RWPE2 (cell line): Measurements from ENCODE around the gene KCNJ11.
"Not testable (repeated sequence)": the region's sequence is repeated elsewhere in the genome, so short reads cannot be mapped to it uniquely, and the experiment has no call there.

Source experiments
- ATAC-seq: fragments of 200-7000 bp; cut with Tn5 transposase; 3 replicates; pipeline ENCODE4 v1.9.1; 2021; ENCODE audit warnings: low read depth
- DNase-seq: peaks from one replicate; pipeline ENCODE4 v3.0.0-alpha.2; 2020; ENCODE audit warnings: low spot score
- H3K27ac ChIP-seq: fragments of 450-650 bp; 2 replicates; pipeline ENCODE4 v1.5.1; 2017; ENCODE audit warnings: mild to moderate bottlenecking; ENCODE audit not compliant: poor library complexity, severe bottlenecking
- H3K27me3 ChIP-seq: fragments of 250-450 bp; sonication (Bioruptor Pico); 2 replicates; pipeline ENCODE4 v1.5.1; 2021; ENCODE audit warnings: mild to moderate bottlenecking, moderate library complexity; ENCODE audit not compliant: insufficient read depth, poor library complexity, severe bottlenecking
- H3K36me3 ChIP-seq: fragments of 250-450 bp; sonication (Bioruptor Pico); 2 replicates; pipeline ENCODE4 v1.5.1; 2020; ENCODE audit warnings: low read depth, mild to moderate bottlenecking, moderate library complexity
- H3K4me1 ChIP-seq: fragments of 250-450 bp; sonication (Bioruptor Pico); 2 replicates; pipeline ENCODE4 v1.5.1; 2021; ENCODE audit warnings: mild to moderate bottlenecking, moderate library complexity; ENCODE audit not compliant: insufficient read depth, poor library complexity, severe bottlenecking
- H3K4me3 ChIP-seq: fragments of 250-450 bp; sonication (Bioruptor Pico); 2 replicates; pipeline ENCODE4 v1.5.1; 2021; ENCODE audit warnings: mild to moderate bottlenecking, moderate library complexity; ENCODE audit not compliant: severe bottlenecking
- H3K9me3 ChIP-seq: fragments of 250-450 bp; sonication (Bioruptor Pico); 2 replicates; pipeline ENCODE4 v1.5.1; 2021; ENCODE audit warnings: mild to moderate bottlenecking, moderate library complexity; ENCODE audit not compliant: severe bottlenecking
- TF ChIP-seq, protein P1 (sequence below): fragments of 450-650 bp; IDR thresholded peaks from one replicate; pipeline ENCODE4 v1.5.1; 2017; ENCODE audit warnings: mild to moderate bottlenecking, moderate library complexity; ENCODE audit not compliant: poor library complexity, severe bottlenecking

The KCNJ11 gene

DNA sequence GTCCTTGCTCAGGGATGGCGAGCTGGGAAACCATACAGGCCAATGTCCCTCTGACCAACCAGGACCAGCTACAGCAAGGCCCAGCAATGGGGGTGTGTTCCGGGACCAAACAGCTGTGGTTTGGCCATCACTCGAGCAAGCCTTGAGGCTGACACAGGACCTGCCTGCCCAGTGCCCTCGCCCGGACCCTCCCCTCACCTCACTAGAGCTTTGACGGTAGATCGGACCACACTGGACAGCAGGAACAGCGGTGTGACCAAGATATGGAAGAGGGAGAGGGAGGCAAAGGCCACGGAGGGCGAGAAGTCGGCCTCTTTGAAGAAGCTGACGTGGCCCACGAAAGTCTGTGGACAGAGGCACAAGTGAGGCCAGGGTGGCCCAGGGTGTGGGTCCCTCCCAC is 42.2 kb upstream of the KCNJ11 start:
- TF ChIP-seq, protein P1, sequence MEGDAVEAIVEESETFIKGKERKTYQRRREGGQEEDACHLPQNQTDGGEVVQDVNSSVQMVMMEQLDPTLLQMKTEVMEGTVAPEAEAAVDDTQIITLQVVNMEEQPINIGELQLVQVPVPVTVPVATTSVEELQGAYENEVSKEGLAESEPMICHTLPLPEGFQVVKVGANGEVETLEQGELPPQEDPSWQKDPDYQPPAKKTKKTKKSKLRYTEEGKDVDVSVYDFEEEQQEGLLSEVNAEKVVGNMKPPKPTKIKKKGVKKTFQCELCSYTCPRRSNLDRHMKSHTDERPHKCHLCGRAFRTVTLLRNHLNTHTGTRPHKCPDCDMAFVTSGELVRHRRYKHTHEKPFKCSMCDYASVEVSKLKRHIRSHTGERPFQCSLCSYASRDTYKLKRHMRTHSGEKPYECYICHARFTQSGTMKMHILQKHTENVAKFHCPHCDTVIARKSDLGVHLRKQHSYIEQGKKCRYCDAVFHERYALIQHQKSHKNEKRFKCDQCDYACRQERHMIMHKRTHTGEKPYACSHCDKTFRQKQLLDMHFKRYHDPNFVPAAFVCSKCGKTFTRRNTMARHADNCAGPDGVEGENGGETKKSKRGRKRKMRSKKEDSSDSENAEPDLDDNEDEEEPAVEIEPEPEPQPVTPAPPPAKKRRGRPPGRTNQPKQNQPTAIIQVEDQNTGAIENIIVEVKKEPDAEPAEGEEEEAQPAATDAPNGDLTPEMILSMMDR: no peak
- DNase-seq (no peak), ATAC-seq (no peak)
- H3K36me3 ChIP-seq: no peaks in the 10 kb centered on the region
- H3K4me3 ChIP-seq: no peak overlapping the region
- no peaks in the 10 kb centered on the region for H3K4me1 ChIP-seq
- no peak overlapping the region for H3K27ac ChIP-seq
- H3K9me3 ChIP-seq: no peaks in the 10 kb centered on the region
- H3K27me3 ChIP-seq: no peaks in the 10 kb centered on the region

DNA sequence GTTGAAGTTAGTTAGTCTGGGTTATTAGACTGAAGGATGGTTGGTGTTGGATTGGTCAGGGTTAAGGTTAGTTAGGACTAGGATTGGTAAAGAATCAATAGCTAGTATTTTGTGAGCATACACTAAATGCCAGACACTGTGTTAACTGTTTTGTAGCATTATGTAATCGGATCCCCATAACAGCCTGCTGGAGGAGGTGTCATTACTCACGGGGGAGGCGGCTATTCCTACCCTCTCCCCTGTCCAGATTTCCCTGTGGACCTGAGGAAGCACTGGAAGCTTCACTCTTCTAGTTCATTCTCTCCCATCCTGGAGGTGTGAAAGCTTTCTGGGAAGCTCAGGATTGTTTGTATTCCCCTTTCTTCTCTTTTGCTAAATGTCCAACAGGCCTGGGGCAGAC is 40.5 kb upstream of the KCNJ11 start:
- DNase-seq: no peak
- Histone ChIP-seq H3K27me3 (no peaks in the 10 kb centered on the region), H3K4me3 (no peak overlapping the region), H3K36me3 (no peaks in the 10 kb centered on the region), H3K9me3 (no peaks in the 10 kb centered on the region), H3K27ac (no peak overlapping the region), H3K4me1 (no peaks in the 10 kb centered on the region)
- TF ChIP-seq, protein P1: no peak
- no peak for ATAC-seq

DNA sequence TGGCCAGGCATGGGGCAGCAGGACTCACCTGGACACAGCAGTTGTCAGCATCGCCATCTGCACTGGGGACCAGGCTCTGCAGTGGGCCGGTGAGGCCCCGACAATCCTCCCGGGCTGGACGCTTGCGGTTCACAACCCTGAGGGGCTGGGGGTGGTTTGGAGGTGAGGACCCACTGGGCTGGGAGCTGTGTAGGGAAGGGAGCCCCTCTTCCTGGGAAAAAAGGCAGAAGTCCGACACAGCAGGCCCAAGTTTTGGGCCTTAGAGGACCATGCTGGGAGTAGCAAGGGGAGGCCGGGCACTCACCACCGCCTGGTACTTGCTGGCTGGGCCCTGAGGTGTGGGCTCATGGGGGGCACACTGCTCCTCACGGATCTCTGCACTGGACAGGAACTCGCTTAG is 39.8 kb upstream of the KCNJ11 start:
- no peak overlapping the region for H3K27ac ChIP-seq
- H3K27me3 ChIP-seq: no peaks in the 10 kb centered on the region
- TF ChIP-seq, protein P1: no peak
- H3K36me3 ChIP-seq: no peaks in the 10 kb centered on the region
- ATAC-seq: no peak
- H3K9me3 ChIP-seq: no peaks in the 10 kb centered on the region
- no peak for DNase-seq
- no peak overlapping the region for H3K4me3 ChIP-seq
- H3K4me1 ChIP-seq: no peaks in the 10 kb centered on the region

DNA sequence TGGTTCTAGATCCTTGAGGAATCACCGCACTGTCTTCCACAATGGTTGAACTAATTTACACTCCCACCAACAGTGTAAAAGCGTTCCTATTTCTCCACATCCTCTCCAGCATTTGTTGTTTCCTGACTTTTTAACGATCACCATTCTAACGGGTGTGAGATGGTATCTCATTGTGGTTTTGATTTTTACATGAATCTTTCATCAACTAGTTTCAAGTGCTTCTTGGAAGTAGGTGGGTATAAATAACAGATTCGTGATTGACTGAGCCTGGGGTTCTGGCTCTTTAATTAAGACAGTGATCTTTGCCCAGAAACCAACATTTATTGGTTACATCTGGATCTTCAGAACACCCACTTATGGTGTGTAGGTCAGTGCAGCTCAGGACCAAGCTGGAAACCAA is 37.8 kb upstream of the KCNJ11 start:
- H3K9me3 ChIP-seq, DNase-seq, H3K36me3 ChIP-seq: not testable (repeated sequence)

DNA sequence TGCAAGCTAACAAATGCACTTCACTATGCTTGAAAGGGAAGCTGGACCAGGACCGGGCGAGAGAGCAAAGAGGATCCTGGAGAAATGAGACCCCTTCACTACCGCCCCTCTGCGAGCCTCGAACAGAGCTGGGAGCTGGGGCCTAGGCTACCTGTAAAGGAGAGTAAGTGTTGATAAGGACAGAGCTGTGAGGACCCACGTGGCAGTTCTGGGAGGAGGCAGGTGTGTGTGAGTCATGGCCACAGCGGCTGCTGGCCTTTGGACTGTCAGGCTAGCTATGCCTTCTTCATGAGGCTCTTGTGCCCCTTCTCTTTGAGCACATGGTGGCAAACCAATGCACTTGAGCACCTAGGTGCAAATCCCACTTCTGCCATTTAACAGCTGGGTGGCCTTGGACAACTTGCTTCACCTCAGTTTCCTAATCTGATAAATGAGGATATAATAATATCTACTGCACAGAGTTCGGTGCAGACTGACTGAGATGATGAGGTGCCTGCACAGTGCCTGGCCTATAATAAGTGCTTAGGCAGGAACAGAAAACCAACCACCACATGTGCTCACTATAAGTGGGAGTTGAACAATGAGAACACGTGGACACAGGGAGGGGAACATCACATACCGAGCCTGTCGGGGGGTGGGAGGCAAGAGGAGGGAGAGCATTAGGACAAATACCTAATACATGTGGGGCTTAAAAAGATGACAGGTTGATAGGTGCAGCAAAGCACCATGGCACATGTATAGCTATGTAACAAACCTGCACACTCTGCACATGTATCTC is 35.3 kb upstream of the KCNJ11 start:
- no peaks in the 10 kb centered on the region for H3K36me3 ChIP-seq
- DNase-seq: no peak
- no peaks in the 10 kb centered on the region for H3K9me3 ChIP-seq
- H3K4me3 ChIP-seq: no peak overlapping the region
- TF ChIP-seq, protein P1: no peak
- H3K4me1 ChIP-seq: no peaks in the 10 kb centered on the region
- peak; percentile 58; the same call in 1 of the 3 replicates for ATAC-seq
- H3K27me3 ChIP-seq: peaks cover 13% of the 10 kb centered on the region
- H3K27ac ChIP-seq: no peak overlapping the region

More for the DNA sequence above, 37.8 kb upstream of the KCNJ11 start:
- H3K4me1 ChIP-seq, ATAC-seq, H3K27me3 ChIP-seq, H3K4me3 ChIP-seq, H3K27ac ChIP-seq: not testable (repeated sequence)
